Endothelial cell of umbilical vein (primary cell): ENCODE measurements around the gene PTER. TPM values are rescaled to one million over a fixed set of nuclear protein-coding genes. Genes with fewer than 3 reads are reported as not detected.

Experiments used
- BruUV-seq: library from RNA; stranded (reverse); fragments of 400-500 nt; replicated peaks from 2 replicates; lab custom pipeline; 2021; lab: Mats Ljungman, UMichigan
- CTCF ChIA-PET: fragments of 300-600, 350-600 bp; sonication (Branson Sonifier 250); formaldehyde crosslinking; loops from one replicate; lab custom pipeline; 2021; ENCODE audit warnings: antibody characterized with exemption, inconsistent platforms; lab: Charles Lee
- POLR2A ChIA-PET: fragments of 300-600, 350-600 bp; sonication (Branson Sonifier 250); formaldehyde crosslinking; loops from one replicate; lab custom pipeline; 2021; ENCODE audit warnings: antibody characterized with exemption, inconsistent platforms; lab: Charles Lee
- DNase-seq: peaks from one replicate; pipeline ENCODE4 v3.0.0-alpha.2; 2011; ENCODE audit warnings: low read depth, low spot score
- FAIRE-seq: peaks from 2 replicates; lab custom pipeline; 2011; peaks lifted over from hg19 to GRCh38; lab: Jason Lieb, UNC
- H2AFZ ChIP-seq: 2 replicates; pipeline ENCODE4 v1.6.0; 2012; ENCODE audit warnings: low read depth, low read length, control low read depth, inconsistent platforms
- H3K27ac ChIP-seq: 2 replicates; pipeline ENCODE4 v1.5.1; 2011; ENCODE audit warnings: low read depth, mild to moderate bottlenecking, control low read depth, low read length, moderate library complexity; ENCODE audit not compliant: insufficient read depth
- H3K27me3 ChIP-seq, 2 experiments: 2 replicates each; pipeline versions ENCODE4 v1.6.0 to v1.6.1; 2011; ENCODE audit warnings: low read length in 2 of 2, mixed read lengths in 1 of 2; ENCODE audit not compliant: control insufficient read depth in 2 of 2, insufficient read depth in 2 of 2
- H3K36me3 ChIP-seq, 2 experiments: 2 replicates in 1 of 2; 3 replicates in 1 of 2; pipeline ENCODE4 v1.5.1; 2011; ENCODE audit warnings: low read length in 2 of 2, mild to moderate bottlenecking in 1 of 2, moderate library complexity in 1 of 2; ENCODE audit not compliant: control insufficient read depth in 2 of 2, insufficient read depth in 2 of 2; ENCODE audit errors: extremely low read depth in 1 of 2
- H3K4me1 ChIP-seq: 3 replicates; pipeline ENCODE4 v1.5.1; 2011; ENCODE audit warnings: mild to moderate bottlenecking, low read length; ENCODE audit not compliant: control insufficient read depth, insufficient read depth; ENCODE audit errors: extremely low read depth
- H3K4me2 ChIP-seq: 2 replicates; pipeline ENCODE4 v1.6.1; 2011; ENCODE audit warnings: low read length, control low read depth, mixed read lengths; ENCODE audit not compliant: insufficient read depth
- H3K4me3 ChIP-seq, 3 experiments: fragments of 200-600 bp in 1 of 3; sonication (generic), shearing (Covaris generic) in 1 of 3; replicated peaks in 1 of 3; 2 replicates each; pipeline ENCODE4 v1.5.1; 2011 to 2016; ENCODE audit warnings: control low read depth in 3 of 3, low read length in 3 of 3, mild to moderate bottlenecking in 2 of 3, inconsistent platforms in 1 of 3, low read depth in 1 of 3, moderate library complexity in 1 of 3; ENCODE audit not compliant: insufficient read depth in 1 of 3
- H3K79me2 ChIP-seq: 2 replicates; pipeline ENCODE4 v1.6.0; 2012; ENCODE audit warnings: low read length, inconsistent platforms; ENCODE audit not compliant: control insufficient read depth, insufficient read depth
- H3K9ac ChIP-seq: replicated peaks from 2 replicates; pipeline ENCODE3; 2011; ENCODE audit warnings: low read length, control low read depth; ENCODE audit not compliant: insufficient read depth; ENCODE audit errors: extremely low read depth
- H3K9me1 ChIP-seq: replicated peaks from 3 replicates; pipeline ENCODE4 v1.6.0; 2011; ENCODE audit warnings: mild to moderate bottlenecking, low read length; ENCODE audit not compliant: control insufficient read depth, insufficient read depth; ENCODE audit errors: extremely low read depth
- H3K9me3 ChIP-seq: replicated peaks from 2 replicates; pipeline ENCODE4 v1.5.1; 2012; ENCODE audit warnings: low read length, inconsistent platforms; ENCODE audit not compliant: control insufficient read depth, insufficient read depth
- H4K20me1 ChIP-seq: replicated peaks from 2 replicates; pipeline ENCODE3; 2011; ENCODE audit warnings: mild to moderate bottlenecking, low read length; ENCODE audit not compliant: control insufficient read depth, insufficient read depth; ENCODE audit errors: extremely low read depth
- EZH2 ChIP-seq: IDR thresholded peaks from 2 replicates; pipeline ENCODE4 v1.6.1; 2012; ENCODE audit warnings: borderline replicate concordance, low read depth, mild to moderate bottlenecking, moderate library complexity, low read length, inconsistent platforms; ENCODE audit not compliant: severe bottlenecking
- FOS ChIP-seq: IDR thresholded peaks from 2 replicates; pipeline ENCODE4 v1.6.1; 2011; ENCODE audit warnings: mild to moderate bottlenecking, low read length, moderate library complexity, borderline replicate concordance; ENCODE audit not compliant: insufficient read depth
- GATA2 ChIP-seq: IDR thresholded peaks from 2 replicates; pipeline ENCODE4 v1.7.0; 2011; ENCODE audit warnings: low read depth, mild to moderate bottlenecking, moderate library complexity, mixed read lengths, low read length; ENCODE audit not compliant: insufficient read length, insufficient read depth
- JUN ChIP-seq: IDR thresholded peaks from 2 replicates; pipeline ENCODE4 v1.6.1; 2011; ENCODE audit warnings: borderline replicate concordance, low read depth; ENCODE audit not compliant: insufficient read length, insufficient read depth
- MYC ChIP-seq: IDR thresholded peaks from one replicate; pipeline ENCODE4 v1.6.1; 2011; ENCODE audit warnings: mild to moderate bottlenecking, low read depth, low read length
- POLR2A ChIP-seq: IDR thresholded peaks from 2 replicates; pipeline ENCODE4 v1.6.1; 2012; ENCODE audit warnings: low read depth, mild to moderate bottlenecking, control low read depth, low read length
- POLR2AphosphoS5 ChIP-seq: IDR thresholded peaks from 2 replicates; pipeline ENCODE4 v1.6.1; 2012; ENCODE audit warnings: low read depth, mild to moderate bottlenecking, control low read depth, low read length, moderate library complexity; ENCODE audit not compliant: insufficient read depth
- dilution Hi-C: fragments of 300-500 bp; cut with MboI; formaldehyde crosslinking; loops from one replicate; pipeline ENCODE4 v1.15.0; 2019; ENCODE audit warnings: low sequenced_read_pairs; ENCODE audit not compliant: extremely low pct_ligation_motif_present
- intact Hi-C: fragments of 100-400 bp; cut with micrococcal nuclease; formaldehyde crosslinking; loops from one replicate; pipeline ENCODE4 v1.10.0; 2022
- polyA plus RNA-seq, 4 experiments: library from polyadenylated mRNA; depleted of rRNA in 3 of 4; stranded (reverse) in 3 of 4; unstranded in 1 of 4; fragments of >200 nt; gene quantifications; 2 replicates each; pipeline versions ENCODE4 v1.2.1 to v1.2.3, GENCODE V29; 2011 to 2012; ENCODE audit warnings: missing spikeins in 1 of 4
- total RNA-seq: library from RNA; stranded (reverse); gene quantifications from 2 replicates; pipeline ENCODE4 v1.2.3, GENCODE V29; 2021
- TF ChIP-seq, protein P1 (sequence below), 2 donors: IDR thresholded peaks; 1 replicate in 1 of 2; 2 replicates in 1 of 2; pipeline ENCODE4 v1.5.1; 2011; ENCODE audit warnings: low read length in 2 of 2, mild to moderate bottlenecking in 2 of 2, moderate library complexity in 2 of 2, control low read depth in 1 of 2, inconsistent platforms in 1 of 2, low read depth in 1 of 2; ENCODE audit not compliant: insufficient read depth in 1 of 2; ENCODE audit errors: extremely low read depth in 1 of 2
- TF ChIP-seq, protein P2 (sequence below): IDR thresholded peaks from 2 replicates; pipeline ENCODE4 v1.6.1; 2011; ENCODE audit not compliant: insufficient read depth, insufficient read length

The PTER gene
- total and polyA plus RNA-seq, 2 donors (not counting 3 experiments of a cell fraction or from before 2014, with no cell fraction given), result 1.6 to 4.6 TPM

DNA sequence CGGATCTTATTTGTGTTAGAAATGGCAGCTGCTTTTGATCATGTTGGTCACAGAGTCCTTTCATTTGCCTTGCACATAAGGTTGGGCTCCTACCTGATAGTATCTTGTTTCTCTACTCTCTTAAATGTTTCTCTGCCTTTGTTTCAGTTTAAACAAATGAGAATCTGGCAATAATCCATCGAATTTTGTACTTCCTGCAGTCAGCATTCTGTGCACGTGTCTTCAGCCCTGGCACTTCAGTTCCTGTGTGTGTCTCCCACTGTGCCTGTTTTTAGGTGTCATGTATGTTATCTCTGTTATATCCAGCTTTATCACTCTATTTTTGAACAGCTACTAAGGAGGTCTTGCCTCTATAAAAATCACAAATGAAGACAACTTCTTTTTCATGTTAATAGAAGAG lies 28.4 kb upstream of the PTER start:
- POLR2A ChIA-PET, result no interaction called here
- Histone ChIP-seq H3K36me3 (no peaks in the 10 kb centered on the region), H3K4me3 (no peak overlapping the region), H4K20me1 (no peaks in the 10 kb centered on the region), H3K9me3 (no peaks in the 10 kb centered on the region), H3K9ac (no peak overlapping the region), H3K9me1 (no peaks in the 10 kb centered on the region), H3K4me2 (no peak overlapping the region), H3K27me3 (no peaks in the 10 kb centered on the region), H3K79me2 (no peaks in the 10 kb centered on the region), H3K4me1 (no peaks in the 10 kb centered on the region), H3K27ac (no peak overlapping the region), H2AFZ (no peak overlapping the region)
- no peak for TF ChIP-seq POLR2A
- no peak for TF ChIP-seq FOS
- no peak for TF ChIP-seq GATA2
- TF ChIP-seq, protein P1, sequence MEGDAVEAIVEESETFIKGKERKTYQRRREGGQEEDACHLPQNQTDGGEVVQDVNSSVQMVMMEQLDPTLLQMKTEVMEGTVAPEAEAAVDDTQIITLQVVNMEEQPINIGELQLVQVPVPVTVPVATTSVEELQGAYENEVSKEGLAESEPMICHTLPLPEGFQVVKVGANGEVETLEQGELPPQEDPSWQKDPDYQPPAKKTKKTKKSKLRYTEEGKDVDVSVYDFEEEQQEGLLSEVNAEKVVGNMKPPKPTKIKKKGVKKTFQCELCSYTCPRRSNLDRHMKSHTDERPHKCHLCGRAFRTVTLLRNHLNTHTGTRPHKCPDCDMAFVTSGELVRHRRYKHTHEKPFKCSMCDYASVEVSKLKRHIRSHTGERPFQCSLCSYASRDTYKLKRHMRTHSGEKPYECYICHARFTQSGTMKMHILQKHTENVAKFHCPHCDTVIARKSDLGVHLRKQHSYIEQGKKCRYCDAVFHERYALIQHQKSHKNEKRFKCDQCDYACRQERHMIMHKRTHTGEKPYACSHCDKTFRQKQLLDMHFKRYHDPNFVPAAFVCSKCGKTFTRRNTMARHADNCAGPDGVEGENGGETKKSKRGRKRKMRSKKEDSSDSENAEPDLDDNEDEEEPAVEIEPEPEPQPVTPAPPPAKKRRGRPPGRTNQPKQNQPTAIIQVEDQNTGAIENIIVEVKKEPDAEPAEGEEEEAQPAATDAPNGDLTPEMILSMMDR (IDR thresholded peaks at IDR 0.05; ENCODE audit: extremely low read depth in 1 of 2, insufficient read depth in 1 of 2, low read depth in 1 of 2, low read length in 2 of 2), result no peak
- no peak for TF ChIP-seq EZH2
- TF ChIP-seq JUN, result no peak
- TF ChIP-seq MYC, result no peak
- no peak for TF ChIP-seq POLR2AphosphoS5
- TF ChIP-seq, protein P2, sequence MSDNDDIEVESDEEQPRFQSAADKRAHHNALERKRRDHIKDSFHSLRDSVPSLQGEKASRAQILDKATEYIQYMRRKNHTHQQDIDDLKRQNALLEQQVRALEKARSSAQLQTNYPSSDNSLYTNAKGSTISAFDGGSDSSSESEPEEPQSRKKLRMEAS, result no peak
- BruUV-seq, result no TSS peak
- dilution Hi-C loops (no loop called here), intact Hi-C loops (no loop called here)
- CTCF ChIA-PET, result no interaction called here
- FAIRE-seq (no peak), DNase-seq (no peak)
